HT1080 (cell line): ENCODE results near the gene PRPF31. TPM values are rescaled to one million over a fixed set of nuclear protein-coding genes. Genes with fewer than 3 reads are reported as not detected.

Experiments used
- DNase-seq: peaks from one replicate; pipeline ENCODE4 v3.0.0-alpha.2; 2015; ENCODE audit warnings: low read depth
- total RNA-seq: library from RNA; depleted of rRNA; stranded (reverse); fragments of >200 nt; shearing (Covaris generic); gene quantifications from 2 replicates; pipeline ENCODE4 v1.2.3, GENCODE V29; 2014

PRPF31 gene
- total RNA-seq, 1 experiment from 2014 or later: 104 TPM

GRCh38 chr19:54107876-54108490 is 7.6 kb upstream of the PRPF31 start:
- no peak for DNase-seq

GRCh38 chr19:54108496-54108895 is 7.1 kb upstream of the PRPF31 start:
- DNase-seq: no peak

GRCh38 chr19:54109651-54110050 is 5.9 kb upstream of the PRPF31 start:
- no peak for DNase-seq

- DNase-seq: no peak
Observed at GRCh38 chr19:54114340-54115108, 1.0 kb upstream of the PRPF31 start.

- no peak for DNase-seq
Observed at GRCh38 chr19:54121259-54121658, 5.7 kb downstream of the PRPF31 start.

GRCh38 chr19:54123682-54124081 is 8.1 kb downstream of the PRPF31 start:
- no peak for DNase-seq

GRCh38 chr19:54124393-54124792 is 8.8 kb downstream of the PRPF31 start:
- DNase-seq: no peak

GRCh38 chr19:54125713-54126112 is 10.2 kb downstream of the PRPF31 start:
- no peak for DNase-seq

- DNase-seq: no peak
Observed at GRCh38 chr19:54127688-54128440, 12.3 kb downstream of the PRPF31 start.

GRCh38 chr19:54128441-54128725 is 12.8 kb downstream of the PRPF31 start:
- no peak for DNase-seq

- DNase-seq: no peak
Observed at GRCh38 chr19:54128796-54129616, 13.5 kb downstream of the PRPF31 start.

GRCh38 chr19:54129617-54129996 is 14.1 kb downstream of the PRPF31 start:
- no peak for DNase-seq

GRCh38 chr19:54133312-54133956 is 17.9 kb downstream of the PRPF31 start:
- peak; percentile 57 for DNase-seq

GRCh38 chr19:54133957-54134590 is 18.5 kb downstream of the PRPF31 start:
- DNase-seq: no peak

- DNase-seq: no peak
Observed at GRCh38 chr19:54136086-54136863, 20.7 kb downstream of the PRPF31 start.

GRCh38 chr19:54136864-54137698 is 21.5 kb downstream of the PRPF31 start:
- peak; percentile 100 for DNase-seq

GRCh38 chr19:54137699-54138488 is 22.3 kb downstream of the PRPF31 start, which contains the start of gene CNOT3:
TSS of gene CNOT3 (plus strand) at chr19:54137762. CDS start at chr19:54142979, 5,217 bp downstream.
- DNase-seq: no peak
